Measurements from ENCODE around the gene SNIP1. TPM values are rescaled to one million over a fixed set of nuclear protein-coding genes. Genes with fewer than 3 reads are reported as not detected.
"Not testable (repeated sequence)": the region's sequence is repeated elsewhere in the genome, so short reads cannot be mapped to it uniquely, and the experiment has no call there.

The SNIP1 gene
- total RNA-seq, 3 donors from 2014 or later, result 16.8 to 22.5 (median 21.3) TPM

DNA sequence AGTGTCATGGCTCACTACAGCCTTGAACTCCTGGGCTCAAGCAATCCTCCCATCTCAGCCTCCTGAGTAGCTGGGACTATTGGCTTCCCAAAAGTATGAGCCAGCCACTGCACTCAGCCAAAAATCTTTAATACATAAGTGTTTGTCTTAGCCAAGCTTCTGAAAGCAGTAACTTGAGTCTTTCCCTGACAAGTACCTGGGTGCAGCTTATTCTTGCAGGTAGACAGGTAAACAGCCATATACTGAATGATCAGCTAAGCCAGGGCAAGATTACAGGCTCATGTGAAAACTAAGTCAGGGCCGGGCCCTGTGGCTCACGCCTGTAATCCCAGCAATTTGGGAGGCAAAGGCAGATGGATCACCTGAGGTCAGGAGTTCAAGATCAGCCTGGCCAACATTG, 47.4 kb downstream of the SNIP1 start:
- Histone ChIP-seq H3K9me3 (no peaks in the 10 kb centered on the region), H3K4me3 (no peak overlapping the region), H3K4me1 (ENCODE audit: low read depth) (no peaks in the 10 kb centered on the region), H3K36me3 (ENCODE audit: low read depth) (no peaks in the 10 kb centered on the region)
- intact Hi-C loops (cut with DNase I, micrococcal nuclease), result no loop called here
- TF ChIP-seq, protein P1, sequence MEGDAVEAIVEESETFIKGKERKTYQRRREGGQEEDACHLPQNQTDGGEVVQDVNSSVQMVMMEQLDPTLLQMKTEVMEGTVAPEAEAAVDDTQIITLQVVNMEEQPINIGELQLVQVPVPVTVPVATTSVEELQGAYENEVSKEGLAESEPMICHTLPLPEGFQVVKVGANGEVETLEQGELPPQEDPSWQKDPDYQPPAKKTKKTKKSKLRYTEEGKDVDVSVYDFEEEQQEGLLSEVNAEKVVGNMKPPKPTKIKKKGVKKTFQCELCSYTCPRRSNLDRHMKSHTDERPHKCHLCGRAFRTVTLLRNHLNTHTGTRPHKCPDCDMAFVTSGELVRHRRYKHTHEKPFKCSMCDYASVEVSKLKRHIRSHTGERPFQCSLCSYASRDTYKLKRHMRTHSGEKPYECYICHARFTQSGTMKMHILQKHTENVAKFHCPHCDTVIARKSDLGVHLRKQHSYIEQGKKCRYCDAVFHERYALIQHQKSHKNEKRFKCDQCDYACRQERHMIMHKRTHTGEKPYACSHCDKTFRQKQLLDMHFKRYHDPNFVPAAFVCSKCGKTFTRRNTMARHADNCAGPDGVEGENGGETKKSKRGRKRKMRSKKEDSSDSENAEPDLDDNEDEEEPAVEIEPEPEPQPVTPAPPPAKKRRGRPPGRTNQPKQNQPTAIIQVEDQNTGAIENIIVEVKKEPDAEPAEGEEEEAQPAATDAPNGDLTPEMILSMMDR (IDR thresholded peaks at IDR 0.05), result no peak
- DNase-seq, result no peak
- ATAC-seq, result no peak

DNA sequence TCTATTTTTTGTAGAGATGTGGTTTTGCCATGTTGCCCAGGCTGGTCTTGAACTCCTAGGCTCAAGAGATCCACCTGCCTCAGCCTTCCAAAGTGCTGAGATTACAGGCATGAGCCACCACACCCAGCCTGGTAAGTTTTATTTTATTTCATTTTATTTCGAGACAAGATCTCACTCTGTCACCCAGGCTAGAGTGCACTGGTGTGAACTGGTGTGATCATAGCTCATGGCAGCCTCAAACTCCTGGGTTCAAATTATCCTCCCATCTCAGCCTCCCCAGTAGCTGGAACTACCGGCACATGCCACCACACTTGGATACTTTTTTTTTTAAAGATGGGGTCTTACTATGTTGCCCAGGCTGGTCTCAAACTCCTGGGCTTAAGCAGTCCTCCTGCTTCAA, 51.3 kb downstream of the SNIP1 start:
- ATAC-seq; H3K4me1 ChIP-seq (ENCODE audit: low read depth); DNase-seq; H3K9me3 ChIP-seq; H3K4me3 ChIP-seq; H3K36me3 ChIP-seq (ENCODE audit: low read depth); intact Hi-C loops (cut with DNase I, micrococcal nuclease): not testable (repeated sequence)

DNA sequence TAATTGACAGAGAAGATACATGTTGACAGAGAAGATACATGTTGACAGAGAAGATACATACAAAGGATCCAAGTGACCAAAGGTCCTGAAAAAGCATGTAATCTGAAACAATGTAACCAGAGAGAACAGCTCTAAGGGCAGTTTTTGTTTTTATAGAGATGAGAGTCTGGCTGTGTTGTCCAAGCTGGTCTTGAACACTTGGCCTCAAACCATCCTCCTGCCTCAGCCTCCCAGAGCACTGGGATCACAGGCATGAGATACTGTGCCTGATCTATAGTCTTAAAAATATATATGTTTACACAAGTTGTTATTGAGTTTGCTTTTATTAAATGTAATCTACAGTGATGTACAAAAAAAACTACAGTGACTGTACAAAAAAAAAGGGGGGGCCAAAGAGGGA, 52.0 kb downstream of the SNIP1 start:
- ATAC-seq (no peak), DNase-seq (no peak)
- Histone ChIP-seq H3K36me3 (ENCODE audit: low read depth) (no peaks in the 10 kb centered on the region), H3K9me3 (no peaks in the 10 kb centered on the region), H3K4me3 (no peak overlapping the region), H3K4me1 (ENCODE audit: low read depth) (peaks cover 6% of the 10 kb centered on the region)
- TF ChIP-seq, protein P1 (IDR thresholded peaks at IDR 0.05), result no peak
- intact Hi-C loops (cut with DNase I, micrococcal nuclease), result no loop called here

DNA sequence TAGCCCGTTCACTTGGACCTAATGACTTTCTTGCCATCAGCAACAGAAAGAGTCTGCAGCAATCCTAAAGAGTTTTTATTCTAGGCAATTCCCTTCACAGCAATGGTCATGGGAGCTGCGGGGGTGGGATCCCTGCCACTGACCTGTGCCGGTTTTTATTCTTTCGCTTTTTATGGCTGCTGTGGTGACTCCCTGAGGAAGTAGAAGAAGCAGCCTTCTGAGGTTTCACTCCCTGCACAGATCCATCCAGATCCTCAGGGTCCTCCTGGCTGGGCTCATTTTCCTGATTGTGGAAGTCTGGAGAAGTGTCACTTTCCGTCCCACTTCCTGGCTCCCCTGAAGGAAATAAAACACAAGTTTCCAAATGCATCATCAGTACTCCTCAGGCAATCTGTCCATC, 52.4 kb downstream of the SNIP1 start:
- intact Hi-C loops (cut with DNase I, micrococcal nuclease), result no loop called here
- Histone ChIP-seq H3K4me1 (ENCODE audit: low read depth) (peaks cover 6% of the 10 kb centered on the region), H3K36me3 (ENCODE audit: low read depth) (no peaks in the 10 kb centered on the region), H3K9me3 (no peaks in the 10 kb centered on the region), H3K4me3 (no peak overlapping the region)
- ATAC-seq (no peak), DNase-seq (no peak)
- TF ChIP-seq, protein P1 (IDR thresholded peaks at IDR 0.05), result no peak

DNA sequence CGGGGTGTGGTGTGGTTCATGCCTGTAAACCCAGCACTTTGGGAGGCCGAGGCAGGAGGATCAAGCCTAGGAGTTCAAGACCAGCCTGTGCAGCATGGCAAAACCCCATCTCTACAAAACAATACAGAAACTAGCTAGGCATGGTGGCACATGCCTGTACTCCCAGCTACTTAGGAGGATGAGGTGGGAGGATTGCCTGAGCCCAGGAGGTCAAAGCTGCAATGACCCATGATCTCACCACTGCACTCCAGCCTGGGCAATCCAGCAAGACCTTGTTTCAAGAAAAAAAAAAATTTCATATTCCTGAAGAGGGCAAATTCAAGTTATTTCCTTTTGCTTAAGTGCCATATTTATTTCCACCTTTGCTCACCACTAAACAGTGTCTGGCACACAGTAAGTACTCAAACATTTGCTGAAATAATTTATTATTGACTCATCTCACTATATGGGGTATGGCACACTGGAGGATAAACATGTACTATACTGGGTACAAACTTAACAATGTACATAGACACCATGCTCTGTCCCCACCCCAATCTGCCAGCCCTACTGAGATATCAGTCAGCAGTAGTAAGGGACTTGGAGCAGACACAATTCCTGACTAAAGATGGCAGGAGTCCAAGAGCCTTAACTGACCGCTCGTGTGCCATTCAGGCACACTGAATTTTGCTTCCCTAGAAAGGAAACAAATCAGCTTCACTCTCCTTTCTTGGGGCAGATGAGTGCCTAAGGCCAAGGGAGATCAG, 55.0 kb downstream of the SNIP1 start:
- Histone ChIP-seq H3K36me3 (ENCODE audit: low read depth) (no peaks in the 10 kb centered on the region), H3K9me3 (no peaks in the 10 kb centered on the region), H3K4me1 (ENCODE audit: low read depth) (peaks cover 6% of the 10 kb centered on the region), H3K4me3 (no peak overlapping the region)
- ATAC-seq, result peak; percentile 97
- DNase-seq, result peak in 1 of 3 donors; percentile 63
- intact Hi-C loops (cut with DNase I, micrococcal nuclease), result no loop called here
- TF ChIP-seq, protein P1 (IDR thresholded peaks at IDR 0.05), result no peak

DNA sequence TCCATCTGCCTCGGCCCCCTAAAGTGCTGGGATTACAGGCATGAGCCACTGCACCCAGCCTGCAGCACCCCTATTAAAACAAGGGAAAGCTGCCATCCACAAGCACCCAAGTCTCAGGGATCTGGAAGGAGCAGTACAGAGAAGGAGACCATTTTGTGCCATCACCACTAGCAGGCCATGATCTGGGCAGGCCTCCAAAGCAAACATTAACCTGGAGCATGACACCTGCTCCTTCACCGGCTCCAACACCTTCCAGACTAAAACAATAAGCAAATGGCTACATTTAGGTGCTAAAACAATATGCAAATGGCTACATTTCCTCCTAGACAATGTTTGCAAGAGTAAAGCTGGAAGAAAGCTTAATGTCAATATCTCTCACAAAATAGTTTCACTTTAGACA, 56.3 kb downstream of the SNIP1 start:
- Histone ChIP-seq H3K4me3 (no peak overlapping the region), H3K36me3 (ENCODE audit: low read depth) (no peaks in the 10 kb centered on the region), H3K4me1 (ENCODE audit: low read depth) (peaks cover 6% of the 10 kb centered on the region), H3K9me3 (no peaks in the 10 kb centered on the region)
- intact Hi-C loops (cut with DNase I, micrococcal nuclease), result no loop called here
- ATAC-seq, result peak; percentile 86
- TF ChIP-seq, protein P1 (IDR thresholded peaks at IDR 0.05), result no peak
- DNase-seq, result peak in 2 of 3 donors; percentile 69 to 90
